ENCODE measurements around the gene CDK6.

DNA sequence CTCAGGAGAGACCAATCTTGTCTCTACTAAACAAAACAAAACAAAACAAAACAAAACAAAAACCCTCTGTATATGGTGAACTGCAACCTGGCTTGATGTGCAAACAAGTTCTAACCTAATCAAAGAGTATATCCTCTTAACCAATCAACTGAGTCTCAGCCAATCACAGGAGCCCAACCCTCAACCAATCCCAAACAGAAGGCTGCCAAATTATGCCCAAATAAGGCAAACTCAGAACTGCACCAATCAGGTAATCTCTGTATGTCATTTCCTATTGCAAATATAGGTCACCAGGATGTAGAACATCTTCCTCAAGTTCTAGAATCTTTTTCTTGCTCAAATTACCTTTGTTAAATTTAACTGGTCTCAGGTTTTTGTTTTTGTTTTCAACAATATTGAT is 251.4 kb downstream of the CDK6 start:
- TF ChIP-seq, protein P1, sequence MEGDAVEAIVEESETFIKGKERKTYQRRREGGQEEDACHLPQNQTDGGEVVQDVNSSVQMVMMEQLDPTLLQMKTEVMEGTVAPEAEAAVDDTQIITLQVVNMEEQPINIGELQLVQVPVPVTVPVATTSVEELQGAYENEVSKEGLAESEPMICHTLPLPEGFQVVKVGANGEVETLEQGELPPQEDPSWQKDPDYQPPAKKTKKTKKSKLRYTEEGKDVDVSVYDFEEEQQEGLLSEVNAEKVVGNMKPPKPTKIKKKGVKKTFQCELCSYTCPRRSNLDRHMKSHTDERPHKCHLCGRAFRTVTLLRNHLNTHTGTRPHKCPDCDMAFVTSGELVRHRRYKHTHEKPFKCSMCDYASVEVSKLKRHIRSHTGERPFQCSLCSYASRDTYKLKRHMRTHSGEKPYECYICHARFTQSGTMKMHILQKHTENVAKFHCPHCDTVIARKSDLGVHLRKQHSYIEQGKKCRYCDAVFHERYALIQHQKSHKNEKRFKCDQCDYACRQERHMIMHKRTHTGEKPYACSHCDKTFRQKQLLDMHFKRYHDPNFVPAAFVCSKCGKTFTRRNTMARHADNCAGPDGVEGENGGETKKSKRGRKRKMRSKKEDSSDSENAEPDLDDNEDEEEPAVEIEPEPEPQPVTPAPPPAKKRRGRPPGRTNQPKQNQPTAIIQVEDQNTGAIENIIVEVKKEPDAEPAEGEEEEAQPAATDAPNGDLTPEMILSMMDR (conservative IDR thresholded peaks at IDR 0.05; ENCODE audit: low read depth, low read length), result no peak
- TF ChIP-seq EZH2 (IDR thresholded peaks at IDR 0.05; ENCODE audit: borderline replicate concordance, low read depth, low read length, poor library complexity, severe bottlenecking), result no peak

Measured in A673 (cell line).